Measurements from ENCODE around the gene HK1. TPM values are rescaled to one million over a fixed set of nuclear protein-coding genes. Genes with fewer than 3 reads are reported as not detected.

HK1 gene
- total RNA-seq, 1 experiment from 2014 or later, result 219 TPM

- peak overlapping the region; percentile 49 for H3K4me3 Mint-ChIP-seq
- DNase-seq (ENCODE audit: low spot score), result peak; percentile 94
- peaks cover 7% of the 10 kb centered on the region for H3K27me3 Mint-ChIP-seq (ENCODE audit: low read depth)
- ChIA-PET CTCF (interaction anchor here (0.5 to 3.7 kb wide), 82 partner anchors 8 to 492 kb away, joined by 3 to 47 read pairs (median 4); partner anchors contain the start of genes DDX21, HK1, NEUROG3 and TACR2), POLR2A (interaction anchor here (0.8 to 2.1 kb wide), 3 partner anchors 16 to 170 kb away, joined by 4 to 7 read pairs (median 4); no protein-coding TSS in a partner anchor)
- peaks cover 8% of the 10 kb centered on the region for H3K36me3 Mint-ChIP-seq
- H3K9me3 Mint-ChIP-seq, result no peaks in the 10 kb centered on the region
- H3K4me1 Mint-ChIP-seq, result peaks cover 42% of the 10 kb centered on the region
- peak overlapping the region; percentile 72; the same call in 1 of the 2 replicates for H3K27ac Mint-ChIP-seq
- ATAC-seq, result peak; percentile 71
- TF ChIP-seq ZNF416 (CRISPR knock-in tag; IDR thresholded peaks at IDR 0.05), result no peak
- TF ChIP-seq E2F4 (CRISPR knock-in tag; IDR thresholded peaks at IDR 0.05; ENCODE audit: borderline replicate concordance, low read depth), result no peak
- no peak for TF ChIP-seq ZNF671 (CRISPR knock-in tag; IDR thresholded peaks at IDR 0.05)
- no peak for TF ChIP-seq SOX15 (CRISPR knock-in tag; IDR thresholded peaks at IDR 0.05)
- TF ChIP-seq CREM (CRISPR knock-in tag; IDR thresholded peaks at IDR 0.05), result no peak
- 0 out of 2 replicates have a peak, but pooled peaks have one; percentile 49 for TF ChIP-seq SMAD3 (CRISPR knock-in tag; IDR thresholded peaks at IDR 0.05; ENCODE audit: borderline replicate concordance)
- peak; percentile 82 for TF ChIP-seq ETV6 (CRISPR knock-in tag; IDR thresholded peaks at IDR 0.05)
- no peak for TF ChIP-seq NFYB (CRISPR knock-in tag; conservative IDR thresholded peaks at IDR 0.05; ENCODE audit: low read depth)
- TF ChIP-seq PRRX2 (CRISPR knock-in tag; IDR thresholded peaks at IDR 0.05), result no peak
- no peak; the same call in 1 of the 2 replicates for TF ChIP-seq NFE2L1 (CRISPR knock-in tag; IDR thresholded peaks at IDR 0.05)
- TF ChIP-seq IRF2 (CRISPR knock-in tag; IDR thresholded peaks at IDR 0.05; ENCODE audit: borderline replicate concordance, low read depth), result no peak
- TF ChIP-seq PRDM15 (CRISPR knock-in tag; IDR thresholded peaks at IDR 0.05), result no peak
- TF ChIP-seq ZNF281 (CRISPR knock-in tag; IDR thresholded peaks at IDR 0.05), result no peak
- 0 out of 2 replicates have a peak, but pooled peaks have one; percentile 39 for TF ChIP-seq CREB1 (CRISPR knock-in tag; IDR thresholded peaks at IDR 0.05)
- TF ChIP-seq JUN (CRISPR knock-in tag; IDR thresholded peaks at IDR 0.05), result no peak
- TF ChIP-seq CTCF (IDR thresholded peaks at IDR 0.05), result peak; percentile 62
- no peak for TF ChIP-seq AR (CRISPR knock-in tag; IDR thresholded peaks at IDR 0.05)
- TF ChIP-seq ATF6 (CRISPR knock-in tag; IDR thresholded peaks at IDR 0.05), result no peak
These were observed 130.3 kb downstream of the HK1 start for GRCh38 chr10:69408318-69409175.
